K562 (cell line): ENCODE measurements around the gene WRAP53. TPM values are rescaled to one million over a fixed set of nuclear protein-coding genes. Genes with fewer than 3 reads are reported as not detected.

Experiments
- ATAC-seq: fragments of 200-7000 bp; cut with Tn5 transposase; 3 replicates; pipeline ENCODE4 v1.9.1; 2020; ENCODE audit warnings: moderate library complexity
- BruUV-seq: library from RNA; stranded (reverse); fragments of 400-500 nt; replicated peaks from 2 replicates; lab custom pipeline; 2021; lab: Mats Ljungman, UMichigan
- CTCF ChIA-PET: fragments of 300-600 bp; formaldehyde crosslinking; extraction: SDS; loops from one replicate; lab custom pipeline; 2021; ENCODE audit warnings: low intra/inter-chr PET ratio; lab: Yijun Ruan, JAX
- POLR2A ChIA-PET: fragments of 300-600, 350-650 bp; sonication (Branson Sonifier 250); formaldehyde crosslinking; extraction: SDS; loops from one replicate; lab custom pipeline; 2021; ENCODE audit warnings: antibody characterized with exemption, inconsistent platforms; lab: Yijun Ruan, JAX
- DNase-seq, 4 experiments: peaks; one replicate each; pipeline versions ENCODE4 v3.0.0 to v3.0.0-alpha.2; 2011 to 2018; ENCODE audit warnings: low spot score in 3 of 4, mixed read lengths in 3 of 4; ENCODE audit errors: extremely low read depth in 1 of 4
- FAIRE-seq: peaks from 2 replicates; lab custom pipeline; 2011; peaks lifted over from hg19 to GRCh38; lab: Jason Lieb, UNC
- H2AFZ ChIP-seq: 2 replicates; pipeline ENCODE4 v1.6.0; 2011; ENCODE audit warnings: low read depth, low read length, control low read depth, inconsistent platforms
- H3K27ac ChIP-seq: fragments of 200-600 bp; 3 replicates; pipeline ENCODE4 v1.8.0; 2011; ENCODE audit warnings: low read depth, mild to moderate bottlenecking, control low read depth, inconsistent platforms, low read length, moderate library complexity, mixed read lengths; ENCODE audit errors: extremely low read depth
- H3K27me3 ChIP-seq, 2 experiments: fragments of 300-600 bp in 1 of 2; 2 replicates in 1 of 2; 3 replicates in 1 of 2; pipeline versions ENCODE4 v1.6.0 to v1.8.0; 2011; ENCODE audit warnings: inconsistent platforms in 2 of 2, low read length in 2 of 2, mild to moderate bottlenecking in 1 of 2, mixed read lengths in 1 of 2, moderate library complexity in 1 of 2; ENCODE audit not compliant: control insufficient read depth in 2 of 2, insufficient read depth in 2 of 2
- H3K36me3 ChIP-seq: fragments of 300-600 bp; 3 replicates; pipeline ENCODE4 v1.8.0; 2011; ENCODE audit warnings: mild to moderate bottlenecking, low read length, inconsistent platforms; ENCODE audit not compliant: control insufficient read depth, insufficient read depth
- H3K4me1 ChIP-seq, 2 experiments: fragments of 200-600 bp in 1 of 2; replicated peaks in 1 of 2; 2 replicates in 1 of 2; 3 replicates in 1 of 2; pipeline versions ENCODE4 v1.5.1 to v1.8.0; 2011; ENCODE audit warnings: inconsistent platforms in 2 of 2, low read length in 2 of 2, mild to moderate bottlenecking in 1 of 2, mixed read lengths in 1 of 2, moderate library complexity in 1 of 2; ENCODE audit not compliant: control insufficient read depth in 2 of 2, insufficient read depth in 2 of 2
- H3K4me2 ChIP-seq: 2 replicates; pipeline ENCODE4 v1.6.1; 2011; ENCODE audit warnings: low read length, control low read depth, inconsistent platforms, mixed read lengths; ENCODE audit not compliant: insufficient read depth
- H3K4me3 ChIP-seq: fragments of 200-600 bp; sonication (generic), shearing (Covaris generic); 2 replicates; pipeline ENCODE4 v1.5.1; 2016; ENCODE audit warnings: control low read depth, inconsistent platforms
- H3K79me2 ChIP-seq: fragments of 200-600 bp; 3 replicates; pipeline ENCODE4 v1.8.0; 2011; ENCODE audit warnings: low read length, inconsistent platforms; ENCODE audit not compliant: control insufficient read depth, insufficient read depth
- H3K9ac ChIP-seq, 2 experiments: 2 replicates each; pipeline versions ENCODE4 v1.6.0 to v1.6.1; 2011; ENCODE audit warnings: low read depth in 2 of 2, low read length in 2 of 2, control low read depth in 1 of 2, inconsistent platforms in 1 of 2, mild to moderate bottlenecking in 1 of 2, mixed read lengths in 1 of 2; ENCODE audit not compliant: insufficient read depth in 1 of 2
- H3K9me1 ChIP-seq: one replicate; pipeline ENCODE4 v1.6.0; 2011; ENCODE audit warnings: inconsistent platforms, mild to moderate bottlenecking, low read length, moderate library complexity; ENCODE audit not compliant: control insufficient read depth, insufficient read depth
- H3K9me3 ChIP-seq: replicated peaks from 2 replicates; pipeline ENCODE4 v1.5.1; 2011; ENCODE audit warnings: low read depth, low read length, inconsistent platforms; ENCODE audit not compliant: control insufficient read depth, insufficient read depth
- H4K20me1 ChIP-seq: replicated peaks from 2 replicates; pipeline ENCODE4 v1.6.1; 2011; ENCODE audit warnings: low read length, inconsistent platforms, mixed read lengths; ENCODE audit not compliant: control insufficient read depth, insufficient read depth
- HLTF ChIP-seq: fragments of 450-650 bp; IDR thresholded peaks from 2 replicates; pipeline ENCODE4 v1.6.1; 2016
- HOXB6 ChIP-seq: fragments of 250-450 bp; sonication (Bioruptor Pico); IDR thresholded peaks from 2 replicates; pipeline ENCODE4 v1.5.1; 2022; ENCODE audit warnings: mild to moderate bottlenecking, borderline replicate concordance
- SUPT5H ChIP-seq: fragments of 450-650 bp; IDR thresholded peaks from 2 replicates; pipeline ENCODE4 v1.6.1; 2016
- ZNF121 ChIP-seq: sonication (generic); formaldehyde crosslinking; conservative IDR thresholded peaks from 2 replicates; pipeline ENCODE4 v1.8.0; 2022; ENCODE audit warnings: missing genetic modification reagents
- ZNF146 ChIP-seq: IDR thresholded peaks from one replicate; pipeline ENCODE4 v1.6.1; 2018; ENCODE audit warnings: missing compliant biosample characterization; ENCODE audit not compliant: unreplicated experiment
- ZNF561 ChIP-seq: fragments of 450-650 bp; formaldehyde crosslinking; conservative IDR thresholded peaks from 2 replicates; pipeline ENCODE4 v1.4.0; 2020; ENCODE audit warnings: mild to moderate bottlenecking, moderate library complexity
- WGBS: fragments of 100-300 bp; shearing (Covaris generic); methylation state at CpG from one replicate; pipeline ENCODE4 v1.1.6; 2016; ENCODE audit warnings: low coverage, mixed read lengths; ENCODE audit not compliant: insufficient coverage; ENCODE audit errors: missing lambda C conversion rate; 5-methylcytosine and 5-hydroxymethylcytosine counted together
- in situ Hi-C: fragments of 300-500 bp; cut with MboI; formaldehyde crosslinking; loops from 4 replicates; pipeline ENCODE4 v1.15.0; 2018; ENCODE audit warnings: inconsistent platforms, mixed read lengths
- intact Hi-C: fragments of 100-400 bp; cut with micrococcal nuclease; formaldehyde crosslinking; loops from 2 replicates; pipeline ENCODE4 v1.14.2; 2022
- polyA plus RNA-seq, 8 experiments: library from polyadenylated mRNA; depleted of rRNA in 4 of 8; stranded (reverse) in 5 of 8; unstranded in 3 of 8; fragments of >200 nt; fragmentation: Nextera tagmentation in 2 of 8; fragmentation: Illumina TruSeq in 1 of 8; extraction: Ambion mirVana in 2 of 8; extraction: Trizol in 1 of 8; gene quantifications; 2 replicates each; pipeline versions ENCODE4 v1.2.1 to v1.2.3, GENCODE V29; 2011 to 2014; ENCODE audit warnings: inconsistent platforms in 1 of 8, missing spikeins in 1 of 8
- total RNA-seq, 7 experiments: library from RNA; depleted of rRNA in 6 of 7; stranded (reverse); fragments of >200 nt in 6 of 7; fragmentation: Illumina TruSeq in 2 of 7; extraction: Trizol in 2 of 7; gene quantifications; 2 replicates each; pipeline versions ENCODE4 v1.2.1 to v1.2.3, GENCODE V29; 2011 to 2021; ENCODE audit warnings: low replicate concordance in 1 of 7

The WRAP53 gene
- total and polyA plus RNA-seq, 9 of the 15 experiments (the other 6 are each of a cell fraction or from before 2014, with no cell fraction given), result 0.72 to 18.2 (median 13.4) TPM

DNA sequence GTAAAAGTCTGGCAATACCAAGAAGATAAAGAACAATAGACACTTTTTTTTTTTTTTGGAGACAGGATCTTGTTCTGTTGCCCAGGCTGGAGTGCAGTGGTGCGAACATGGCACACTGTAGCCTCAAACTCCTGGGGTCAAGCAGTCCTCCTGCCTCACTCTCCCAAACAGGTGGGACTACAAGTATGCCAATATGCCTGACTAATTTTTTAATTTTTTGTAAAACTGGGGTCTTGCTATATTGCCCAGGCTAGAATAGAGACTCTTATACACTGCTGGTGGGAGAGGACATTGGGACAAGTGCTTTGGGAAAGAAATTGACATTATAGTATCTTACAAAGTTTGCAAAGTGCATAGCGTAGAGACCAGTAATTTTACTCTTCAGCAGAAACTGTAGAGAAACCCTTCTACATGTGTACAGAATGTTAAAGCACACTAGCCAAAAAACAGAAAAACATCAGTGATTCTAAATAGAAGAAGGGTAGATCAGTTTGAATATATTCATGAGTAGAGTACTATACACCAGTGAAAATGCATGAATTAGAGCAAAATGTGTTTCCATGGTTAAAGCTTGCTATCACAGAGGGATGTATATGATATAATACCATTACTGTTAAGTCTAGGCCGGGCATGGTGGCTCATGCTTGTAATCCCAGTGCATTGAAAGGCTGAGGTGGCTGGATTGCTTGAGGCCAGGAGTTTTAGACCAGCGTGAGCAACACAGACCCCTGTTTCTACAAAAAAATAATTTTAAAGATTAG is 9.7 kb downstream of the WRAP53 start:
- Histone ChIP-seq H3K27me3 (no peaks in the 10 kb centered on the region), H3K36me3 (peaks cover 16% of the 10 kb centered on the region; the same call in 1 of the 3 replicates), H3K27ac (no peak overlapping the region), H3K4me3 (no peak overlapping the region), H3K9me1 (no peaks in the 10 kb centered on the region), H3K9ac (no peak overlapping the region), H3K79me2 (no peaks in the 10 kb centered on the region), H3K9me3 (no peaks in the 10 kb centered on the region), H3K4me1 (peaks cover 0 to 3% of the 10 kb centered on the region in 2 experiments; a peak in 3 of 5 replicates), H3K4me2 (no peak overlapping the region), H4K20me1 (no peaks in the 10 kb centered on the region), H2AFZ (no peak overlapping the region)
- no peak for DNase-seq
- POLR2A ChIA-PET, result no interaction called here
- no peak for FAIRE-seq
- CTCF ChIA-PET, result no interaction called here
- no TSS peak for BruUV-seq
- TF ChIP-seq HOXB6 (no peak), SUPT5H (no peak), HLTF (no peak), ZNF146 (CRISPR knock-in tag) (peak; percentile 41), ZNF121 (peak; percentile 41; the same call in 1 of the 2 replicates), ZNF561 (CRISPR knock-in tag) (no peak)
- WGBS, result 90% methylated on average over 4 of the region's 4 CpGs
- no peak for ATAC-seq
- in situ Hi-C loops, result no loop called here
- intact Hi-C loops, result no loop called here
